Measurements from ENCODE around the gene HAUS2.

Gene HAUS2

DNA sequence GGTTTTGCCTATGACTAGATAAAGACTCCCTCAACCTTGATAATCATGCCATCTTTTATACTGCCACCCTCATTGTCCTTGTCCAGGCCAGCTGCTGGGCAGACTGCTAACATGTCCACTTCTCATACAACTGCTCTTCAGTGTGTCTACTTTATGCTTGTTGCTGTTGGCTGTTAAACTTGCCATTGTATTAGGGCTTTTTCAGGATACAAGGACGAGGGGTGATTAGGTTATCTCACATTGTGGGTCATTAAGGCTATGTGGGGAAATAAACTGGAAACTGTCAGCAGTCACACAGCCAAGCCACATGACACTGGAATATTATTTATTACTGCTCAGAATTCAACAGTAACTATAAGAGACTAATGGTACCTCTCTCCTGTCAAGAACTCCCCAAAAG is 62.9 kb downstream of the HAUS2 start:
- no peak for DNase-seq

DNA sequence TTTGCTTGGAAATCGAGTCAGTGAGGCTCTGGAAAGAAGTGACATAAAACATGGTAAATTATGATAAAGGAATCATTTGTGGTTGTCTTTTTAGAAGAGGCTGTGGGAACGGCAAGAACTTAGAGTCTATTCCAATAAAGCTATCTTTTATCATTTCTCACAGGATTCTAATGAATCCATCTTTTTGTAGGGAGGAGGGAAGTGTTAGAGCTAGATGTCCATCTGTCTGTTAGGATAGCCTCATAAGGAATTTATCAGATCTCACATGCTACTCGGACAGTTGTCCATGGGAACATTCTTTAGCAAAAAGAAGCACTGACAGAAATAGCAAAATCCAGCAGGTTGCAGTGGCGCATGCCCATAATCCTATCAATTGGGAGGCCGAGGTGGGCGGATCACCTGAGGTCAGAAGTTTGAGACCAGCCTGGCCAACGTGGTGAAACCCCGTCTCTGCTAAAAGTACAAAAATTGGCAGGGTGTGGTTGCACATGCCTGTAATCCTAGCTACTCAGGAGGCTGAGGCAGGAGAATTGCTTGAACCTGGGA is 63.8 kb downstream of the HAUS2 start:
- no peak for DNase-seq

DNA sequence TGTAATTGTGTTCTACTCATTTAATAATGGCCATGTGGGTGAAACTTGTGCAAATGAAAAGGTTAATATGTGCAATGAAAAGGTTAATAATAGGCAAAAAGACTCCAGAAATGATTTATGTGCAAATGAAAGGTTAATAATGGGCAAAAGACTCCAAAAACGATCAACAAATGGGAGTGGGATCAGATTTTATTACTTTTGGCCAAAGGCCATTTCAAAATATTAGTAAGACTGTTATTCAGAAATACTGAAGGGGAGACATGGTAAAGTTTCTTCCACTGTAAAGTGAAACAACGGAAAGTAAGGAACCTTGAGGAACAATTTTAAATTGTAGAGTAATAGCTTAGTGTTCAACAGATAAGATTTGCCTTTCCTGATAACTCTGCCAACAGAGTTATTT is 67.5 kb downstream of the HAUS2 start:
- no peak for DNase-seq

All from stimulated activated CD4-positive, alpha-beta T cell treated with anti-CD3 and anti-CD28 coated beads, Interleukin-12 subunit alpha, Interleukin-12 subunit beta, amount 100 ng/mL, for 4 hours (primary cell).